Smooth muscle cell (in vitro differentiated cells): ENCODE data around the gene LYST. TPM values are rescaled to one million over a fixed set of nuclear protein-coding genes. Genes with fewer than 3 reads are reported as not detected.

Experiments
- DNase-seq: peaks from one replicate; lab custom pipeline; 2025; ENCODE audit not compliant: unreplicated experiment; lab: John Stamatoyannopoulos, UW
- H2AFZ ChIP-seq: fragments of 200-600 bp; sonication (generic); 2 replicates; pipeline ENCODE4 v1.6.0; 2016; ENCODE audit warnings: antibody characterized with exemption, low read depth, mild to moderate bottlenecking
- H3F3A ChIP-seq: fragments of 200-600 bp; sonication (generic); 2 replicates; pipeline ENCODE4 v1.6.0; 2017; ENCODE audit warnings: antibody characterized with exemption, low read depth
- H3K27ac ChIP-seq: fragments of 200-600 bp; sonication (generic); 2 replicates; pipeline ENCODE4 v1.5.1; 2016; ENCODE audit warnings: low read depth, mild to moderate bottlenecking
- H3K27me3 ChIP-seq: fragments of 200-600 bp; sonication (generic); 2 replicates; pipeline ENCODE4 v1.6.1; 2016; ENCODE audit warnings: low read depth, mild to moderate bottlenecking
- H3K36me3 ChIP-seq: fragments of 200-600 bp; sonication (generic); 2 replicates; pipeline ENCODE4 v1.5.1; 2016; ENCODE audit warnings: low read depth
- H3K4me1 ChIP-seq: fragments of 200-600 bp; sonication (generic); 2 replicates; pipeline ENCODE4 v1.5.1; 2016; ENCODE audit warnings: low read depth
- H3K4me2 ChIP-seq: fragments of 200-600 bp; sonication (generic); 2 replicates; pipeline ENCODE4 v1.6.0; 2016; ENCODE audit warnings: mild to moderate bottlenecking
- H3K4me3 ChIP-seq: fragments of 200-600 bp; sonication (generic); 2 replicates; pipeline ENCODE4 v1.5.1; 2016; ENCODE audit warnings: mild to moderate bottlenecking
- H3K79me2 ChIP-seq: fragments of 200-600 bp; sonication (generic); 2 replicates; pipeline ENCODE4 v1.6.0; 2016; ENCODE audit warnings: low read depth, mild to moderate bottlenecking
- H3K9ac ChIP-seq: fragments of 200-600 bp; sonication (generic); 2 replicates; pipeline ENCODE4 v1.6.0; 2016; ENCODE audit warnings: low read depth
- H3K9me3 ChIP-seq: fragments of 200-600 bp; sonication (generic); replicated peaks from 2 replicates; pipeline ENCODE4 v1.5.1; 2016; ENCODE audit warnings: low read depth
- H4K20me1 ChIP-seq: fragments of 200-600 bp; sonication (generic); 2 replicates; pipeline ENCODE4 v1.6.0; 2016; ENCODE audit warnings: low read depth
- WGBS: methylation state at CpG from one replicate; pipeline ENCODE4 v1.1.7; 2016; ENCODE audit warnings: low lambda C conversion rate; 5-methylcytosine and 5-hydroxymethylcytosine counted together
- polyA plus RNA-seq: library from polyadenylated mRNA; unstranded; fragments of >200 nt; fragmentation: Nextera tagmentation; extraction: Ambion mirVana; gene quantifications from 2 replicates; pipeline ENCODE4 v1.2.1, GENCODE V29; 2016
- total RNA-seq: library from RNA; depleted of rRNA; stranded (reverse); fragments of >200 nt; gene quantifications from 2 replicates; pipeline ENCODE4 v1.2.3, GENCODE V29; 2014
- TF ChIP-seq, protein P1 (sequence below): fragments of 200-600 bp; sonication (generic); IDR thresholded peaks from 2 replicates; pipeline ENCODE4 v1.5.1; 2017; ENCODE audit warnings: borderline replicate concordance, mild to moderate bottlenecking, antibody characterized with exemption; ENCODE audit not compliant: insufficient read depth, poor library complexity, severe bottlenecking

Gene LYST
- total and polyA plus RNA-seq, 2 experiments from 2014 or later: 2.2 to 13.5 TPM

DNA sequence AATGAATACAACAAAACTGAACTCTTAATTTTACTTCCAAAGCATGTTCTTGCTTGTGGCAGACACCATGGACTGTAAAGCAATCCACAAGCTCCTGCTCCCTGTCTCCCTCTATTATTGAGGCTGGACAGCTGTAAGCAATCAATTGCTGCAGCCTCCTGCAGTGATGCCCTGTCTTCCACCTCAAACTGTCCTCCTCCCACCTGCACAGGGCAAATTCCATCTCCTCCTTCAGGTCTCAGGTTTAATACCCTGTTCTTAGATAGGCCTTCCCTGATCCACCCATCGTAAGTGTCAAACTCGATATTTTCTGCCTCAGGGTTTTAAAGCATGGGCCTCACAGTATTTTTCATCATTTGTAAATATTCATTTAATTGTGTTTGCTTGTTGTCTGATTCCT, 81.8 kb downstream of the LYST start:
- Histone ChIP-seq H3K27me3 (no peaks in the 10 kb centered on the region), H3K4me3 (no peak overlapping the region), H3K79me2 (no peaks in the 10 kb centered on the region), H2AFZ (no peak overlapping the region), H3K9ac (no peak overlapping the region), H3K36me3 (no peaks in the 10 kb centered on the region), H3K9me3 (no peaks in the 10 kb centered on the region), H3K27ac (no peak overlapping the region), H3K4me1 (peaks cover 5% of the 10 kb centered on the region), H3F3A (no peaks in the 10 kb centered on the region), H4K20me1 (no peaks in the 10 kb centered on the region), H3K4me2 (no peak overlapping the region)
- no peak for DNase-seq
- WGBS: 96% methylated on average over 2 of the region's 2 CpGs
- TF ChIP-seq, protein P1, sequence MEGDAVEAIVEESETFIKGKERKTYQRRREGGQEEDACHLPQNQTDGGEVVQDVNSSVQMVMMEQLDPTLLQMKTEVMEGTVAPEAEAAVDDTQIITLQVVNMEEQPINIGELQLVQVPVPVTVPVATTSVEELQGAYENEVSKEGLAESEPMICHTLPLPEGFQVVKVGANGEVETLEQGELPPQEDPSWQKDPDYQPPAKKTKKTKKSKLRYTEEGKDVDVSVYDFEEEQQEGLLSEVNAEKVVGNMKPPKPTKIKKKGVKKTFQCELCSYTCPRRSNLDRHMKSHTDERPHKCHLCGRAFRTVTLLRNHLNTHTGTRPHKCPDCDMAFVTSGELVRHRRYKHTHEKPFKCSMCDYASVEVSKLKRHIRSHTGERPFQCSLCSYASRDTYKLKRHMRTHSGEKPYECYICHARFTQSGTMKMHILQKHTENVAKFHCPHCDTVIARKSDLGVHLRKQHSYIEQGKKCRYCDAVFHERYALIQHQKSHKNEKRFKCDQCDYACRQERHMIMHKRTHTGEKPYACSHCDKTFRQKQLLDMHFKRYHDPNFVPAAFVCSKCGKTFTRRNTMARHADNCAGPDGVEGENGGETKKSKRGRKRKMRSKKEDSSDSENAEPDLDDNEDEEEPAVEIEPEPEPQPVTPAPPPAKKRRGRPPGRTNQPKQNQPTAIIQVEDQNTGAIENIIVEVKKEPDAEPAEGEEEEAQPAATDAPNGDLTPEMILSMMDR: no peak

DNA sequence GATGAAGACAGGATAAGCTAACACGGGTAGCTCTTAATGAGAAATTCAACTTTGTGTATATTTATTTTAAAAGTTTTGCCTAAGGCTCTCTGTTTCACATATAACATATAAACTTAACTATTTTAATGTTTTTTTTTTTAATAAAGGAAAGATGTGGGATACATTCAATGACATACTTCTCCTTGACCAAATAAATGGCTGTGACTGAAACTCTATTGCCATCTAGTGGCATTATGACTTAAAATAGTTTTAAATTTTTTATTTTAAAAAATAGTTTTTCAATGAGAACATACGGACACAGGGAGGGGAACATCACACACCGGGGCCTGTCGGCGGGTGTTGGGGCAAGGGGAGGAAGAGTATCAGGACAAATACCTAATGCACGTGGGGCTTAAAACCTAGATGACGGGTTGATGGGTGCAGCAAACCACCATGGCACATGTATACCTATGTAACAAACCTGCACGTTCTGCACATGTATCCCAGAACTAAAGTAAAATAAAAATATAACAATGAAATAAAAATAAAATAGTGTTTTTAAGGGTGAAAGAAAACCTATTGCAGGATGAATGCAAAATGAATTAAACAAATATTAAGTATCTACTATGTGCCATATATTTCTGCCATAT, 83.4 kb downstream of the LYST start:
- no peaks in the 10 kb centered on the region for H3K9me3 ChIP-seq
- DNase-seq: no peak
- peak overlapping the region; percentile 38 for H3K27ac ChIP-seq
- H3F3A ChIP-seq: no peaks in the 10 kb centered on the region
- H3K4me1 ChIP-seq: peaks cover 5% of the 10 kb centered on the region
- H3K36me3 ChIP-seq: no peaks in the 10 kb centered on the region
- peak overlapping the region; percentile 35 for H3K9ac ChIP-seq
- H4K20me1 ChIP-seq: no peaks in the 10 kb centered on the region
- H3K4me3 ChIP-seq: no peak overlapping the region
- H3K79me2 ChIP-seq: no peaks in the 10 kb centered on the region
- no peak overlapping the region for H2AFZ ChIP-seq
- WGBS: 37% methylated on average over 8 of the region's 8 CpGs
- TF ChIP-seq, protein P1: peak; percentile 70
- peak overlapping the region; percentile 37 for H3K4me2 ChIP-seq
- no peaks in the 10 kb centered on the region for H3K27me3 ChIP-seq

DNA sequence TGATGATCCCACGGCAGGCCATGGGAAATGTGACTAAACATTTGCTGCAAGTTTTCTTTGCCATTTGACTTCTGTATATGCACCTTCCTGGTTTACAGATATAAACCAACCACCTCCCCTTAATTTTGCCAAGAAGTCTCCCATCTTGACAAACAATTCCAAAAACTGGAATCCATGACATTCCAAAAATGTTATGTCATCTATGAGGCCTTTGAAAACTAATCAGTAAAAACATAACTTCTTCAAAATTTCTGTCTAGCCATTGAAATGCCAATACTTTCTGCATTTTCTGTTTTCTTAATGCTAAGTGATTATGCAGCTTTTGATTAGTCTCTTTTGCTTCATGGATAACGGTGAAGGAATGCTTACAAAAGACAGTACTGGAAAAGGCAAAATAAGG, 84.1 kb downstream of the LYST start:
- peak overlapping the region; percentile 38 for H3K27ac ChIP-seq
- H2AFZ ChIP-seq: peak overlapping the region; percentile 74
- H3K4me3 ChIP-seq: no peak overlapping the region
- H3K79me2 ChIP-seq: no peaks in the 10 kb centered on the region
- H3F3A ChIP-seq: no peaks in the 10 kb centered on the region
- DNase-seq: no peak
- H3K9ac ChIP-seq: peak overlapping the region; percentile 35
- no peaks in the 10 kb centered on the region for H3K27me3 ChIP-seq
- H3K36me3 ChIP-seq: no peaks in the 10 kb centered on the region
- TF ChIP-seq, protein P1: no peak
- no peaks in the 10 kb centered on the region for H3K9me3 ChIP-seq
- H4K20me1 ChIP-seq: no peaks in the 10 kb centered on the region
- WGBS: 87% methylated on average over 2 of the region's 2 CpGs
- H3K4me1 ChIP-seq: peaks cover 5% of the 10 kb centered on the region
- peak overlapping the region; percentile 37 for H3K4me2 ChIP-seq

DNA sequence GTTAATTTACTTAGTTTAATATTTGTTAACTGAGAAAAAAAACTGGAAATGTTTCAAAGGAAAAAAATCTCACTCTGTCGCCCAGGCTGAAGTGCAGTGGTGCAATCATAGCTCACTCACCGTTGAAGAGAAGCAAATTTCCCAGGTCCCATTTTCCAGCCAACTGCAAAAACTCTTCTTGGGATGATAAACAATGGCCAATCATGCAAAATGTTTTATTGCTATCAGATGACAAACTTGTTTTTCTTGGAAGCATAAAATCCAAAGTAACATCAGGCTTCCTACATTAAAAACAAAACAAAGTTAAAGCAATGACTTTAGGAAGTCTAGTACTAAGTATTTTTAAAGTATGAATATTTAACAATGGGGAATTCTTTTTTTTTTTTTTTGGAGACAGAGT, 84.9 kb downstream of the LYST start:
- Histone ChIP-seq H4K20me1 (no peaks in the 10 kb centered on the region), H3K4me3 (no peak overlapping the region), H3K9me3 (no peaks in the 10 kb centered on the region), H3K27ac (no peak overlapping the region), H2AFZ (no peak overlapping the region), H3F3A (no peaks in the 10 kb centered on the region), H3K36me3 (no peaks in the 10 kb centered on the region), H3K4me1 (peaks cover 5% of the 10 kb centered on the region), H3K4me2 (no peak overlapping the region), H3K79me2 (no peaks in the 10 kb centered on the region), H3K9ac (no peak overlapping the region), H3K27me3 (no peaks in the 10 kb centered on the region)
- TF ChIP-seq, protein P1: no peak
- DNase-seq: no peak
- WGBS: 94% methylated on average over 2 of the region's 2 CpGs
